GM13977 (cell line): Measurements from ENCODE around the gene POLR1G.

Source experiments
- DNase-seq: peaks from one replicate; pipeline ENCODE4 v3.0.0; 2012; ENCODE audit warnings: low spot score
- in situ Hi-C: fragments of 300-500 bp; cut with MboI; formaldehyde crosslinking; loops from one replicate; pipeline ENCODE4 v1.12.0; 2022; ENCODE audit warnings: low sequenced_read_pairs, low pct_unique_long_range_greater_than_20kb, mixed read lengths, inconsistent platforms; ENCODE audit not compliant: unreplicated experiment
- TF ChIP-seq, protein P1 (sequence below): IDR thresholded peaks from 2 replicates; pipeline ENCODE4 v1.5.1; 2012; ENCODE audit warnings: mild to moderate bottlenecking, control low read depth; ENCODE audit not compliant: insufficient read depth; ENCODE audit errors: extremely low read depth, missing control alignments

POLR1G gene, protein sequence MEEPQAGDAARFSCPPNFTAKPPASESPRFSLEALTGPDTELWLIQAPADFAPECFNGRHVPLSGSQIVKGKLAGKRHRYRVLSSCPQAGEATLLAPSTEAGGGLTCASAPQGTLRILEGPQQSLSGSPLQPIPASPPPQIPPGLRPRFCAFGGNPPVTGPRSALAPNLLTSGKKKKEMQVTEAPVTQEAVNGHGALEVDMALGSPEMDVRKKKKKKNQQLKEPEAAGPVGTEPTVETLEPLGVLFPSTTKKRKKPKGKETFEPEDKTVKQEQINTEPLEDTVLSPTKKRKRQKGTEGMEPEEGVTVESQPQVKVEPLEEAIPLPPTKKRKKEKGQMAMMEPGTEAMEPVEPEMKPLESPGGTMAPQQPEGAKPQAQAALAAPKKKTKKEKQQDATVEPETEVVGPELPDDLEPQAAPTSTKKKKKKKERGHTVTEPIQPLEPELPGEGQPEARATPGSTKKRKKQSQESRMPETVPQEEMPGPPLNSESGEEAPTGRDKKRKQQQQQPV

DNA sequence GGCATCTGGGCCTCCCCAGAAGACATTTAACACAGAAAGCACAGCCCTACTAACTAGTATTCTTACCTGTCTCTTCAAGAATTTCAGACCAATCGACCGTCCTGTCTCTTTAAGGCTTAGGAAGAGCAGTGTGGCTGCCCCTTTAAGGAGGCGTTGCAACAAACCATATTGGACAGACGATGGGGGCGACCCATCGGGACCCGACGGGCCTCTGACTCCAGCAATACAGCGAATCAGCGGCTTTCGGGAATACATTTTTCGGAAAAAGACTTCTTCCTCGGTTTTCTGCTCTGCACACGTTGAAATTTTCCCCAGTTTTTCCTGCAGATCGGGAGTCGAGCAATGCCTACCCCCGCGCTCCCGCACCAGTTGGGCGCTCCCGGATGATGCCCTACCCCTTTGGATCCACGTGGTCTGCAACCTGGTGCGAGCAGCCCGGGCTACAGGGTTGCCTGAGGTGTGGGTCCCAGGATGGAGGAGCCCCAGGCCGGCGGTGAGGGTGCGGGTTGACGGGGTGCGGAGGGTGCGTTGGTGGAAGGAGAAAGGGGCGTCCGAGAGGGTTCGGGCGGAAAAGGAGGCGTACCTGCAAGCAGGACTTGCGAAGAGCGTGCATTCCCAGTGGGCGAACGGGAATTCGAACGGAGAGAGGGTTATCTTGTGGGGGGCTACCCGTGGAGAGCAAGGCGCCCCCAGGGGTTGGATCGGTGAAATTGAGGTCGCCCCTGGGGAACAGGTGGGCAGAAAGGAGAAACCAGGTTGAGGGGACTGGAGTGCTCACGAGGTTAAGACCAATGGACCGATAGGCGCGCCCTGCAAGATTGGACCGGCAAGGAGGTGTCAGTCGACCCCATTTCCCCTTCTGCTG, at the start of gene POLR1G:
TSS of gene POLR1G (plus strand) at position 419 of the 865 bp plus-strand sequence. CDS start at position 472, 53 bp downstream.
- TF ChIP-seq, protein P1, sequence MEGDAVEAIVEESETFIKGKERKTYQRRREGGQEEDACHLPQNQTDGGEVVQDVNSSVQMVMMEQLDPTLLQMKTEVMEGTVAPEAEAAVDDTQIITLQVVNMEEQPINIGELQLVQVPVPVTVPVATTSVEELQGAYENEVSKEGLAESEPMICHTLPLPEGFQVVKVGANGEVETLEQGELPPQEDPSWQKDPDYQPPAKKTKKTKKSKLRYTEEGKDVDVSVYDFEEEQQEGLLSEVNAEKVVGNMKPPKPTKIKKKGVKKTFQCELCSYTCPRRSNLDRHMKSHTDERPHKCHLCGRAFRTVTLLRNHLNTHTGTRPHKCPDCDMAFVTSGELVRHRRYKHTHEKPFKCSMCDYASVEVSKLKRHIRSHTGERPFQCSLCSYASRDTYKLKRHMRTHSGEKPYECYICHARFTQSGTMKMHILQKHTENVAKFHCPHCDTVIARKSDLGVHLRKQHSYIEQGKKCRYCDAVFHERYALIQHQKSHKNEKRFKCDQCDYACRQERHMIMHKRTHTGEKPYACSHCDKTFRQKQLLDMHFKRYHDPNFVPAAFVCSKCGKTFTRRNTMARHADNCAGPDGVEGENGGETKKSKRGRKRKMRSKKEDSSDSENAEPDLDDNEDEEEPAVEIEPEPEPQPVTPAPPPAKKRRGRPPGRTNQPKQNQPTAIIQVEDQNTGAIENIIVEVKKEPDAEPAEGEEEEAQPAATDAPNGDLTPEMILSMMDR = no peak
- in situ Hi-C loops = no loop called here
- peak; percentile 90 for DNase-seq

DNA sequence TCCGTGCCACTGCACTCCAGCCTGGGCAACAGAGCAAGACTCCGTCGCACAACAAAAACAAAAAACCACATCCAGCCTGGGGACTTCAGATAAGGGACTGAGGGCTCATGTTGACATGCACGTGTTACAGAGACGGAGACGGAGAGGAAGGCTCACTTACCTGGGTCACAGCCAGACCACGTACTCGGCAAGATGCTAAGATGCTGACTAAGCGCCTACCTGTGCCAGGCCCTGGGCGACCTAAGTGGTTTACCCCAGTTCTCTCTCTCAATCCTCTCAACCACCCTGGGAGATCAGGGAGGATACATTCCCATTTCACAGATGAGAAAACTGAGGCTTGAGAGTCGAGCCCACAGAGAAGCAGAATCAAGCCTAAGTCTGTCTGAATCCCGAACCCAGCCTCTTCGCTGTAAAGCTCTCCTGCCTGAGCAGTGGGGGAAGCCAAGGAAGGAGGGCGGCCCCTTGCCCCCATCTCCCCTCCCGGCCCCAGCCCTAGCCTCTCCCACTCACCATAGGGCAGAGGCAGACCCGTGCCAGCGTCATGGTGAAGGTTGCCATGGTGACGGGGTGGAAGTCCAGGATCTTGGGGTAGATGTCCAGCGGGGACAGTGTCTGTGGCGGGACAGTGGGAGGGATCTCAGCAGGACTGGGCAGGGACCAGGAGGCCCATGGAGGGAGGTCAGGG, 49.5 kb upstream of the POLR1G start:
- no peak for DNase-seq
- TF ChIP-seq, protein P1 = no peak
- in situ Hi-C loops = no loop called here

DNA sequence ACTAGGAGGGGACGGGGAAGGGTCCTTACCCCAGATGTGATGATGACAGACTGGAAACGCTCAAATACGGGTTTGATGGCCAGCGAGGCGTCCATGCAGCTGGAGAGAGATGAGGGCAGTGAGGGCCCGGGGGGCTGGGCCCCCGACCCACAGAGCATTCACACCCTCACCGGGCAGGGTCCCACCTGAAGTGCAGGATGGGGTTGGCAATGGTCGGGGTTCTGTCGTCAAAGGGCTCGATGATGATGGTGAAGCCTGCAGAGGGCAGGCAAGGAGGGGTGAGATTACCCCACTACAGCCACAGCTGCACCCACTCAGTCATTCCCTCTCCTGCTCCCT, 49.0 kb upstream of the POLR1G start:
- no peak for DNase-seq
- TF ChIP-seq, protein P1 = no peak
- in situ Hi-C loops = no loop called here

DNA sequence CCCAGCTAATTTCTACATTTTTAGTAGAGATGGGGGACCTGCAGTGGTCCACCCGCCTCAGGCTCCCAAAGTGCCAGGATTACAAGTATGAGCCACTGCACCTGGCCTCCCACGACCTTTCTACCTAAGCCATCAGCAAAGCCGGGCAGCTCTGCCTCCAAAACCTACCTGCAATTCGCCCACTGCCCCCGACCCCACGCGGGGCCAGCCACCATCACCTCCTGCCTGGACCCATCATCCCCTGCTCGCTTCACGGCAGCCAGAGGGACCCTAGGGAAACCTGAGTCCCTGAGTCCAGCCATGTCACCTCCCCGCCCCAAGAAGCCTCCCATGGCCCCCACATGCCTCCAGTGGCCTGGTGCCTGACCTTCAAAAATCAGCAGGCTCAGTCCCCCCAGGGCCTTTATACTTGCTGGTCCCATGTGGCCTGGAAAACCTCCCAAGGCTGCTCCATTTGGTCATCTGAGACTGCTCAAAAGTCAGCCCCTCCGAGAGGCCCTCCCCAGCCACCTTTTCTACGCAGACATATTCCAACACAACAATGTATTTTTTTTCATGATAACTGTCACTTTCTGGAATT, 48.1 kb upstream of the POLR1G start:
- DNase-seq = no peak
- in situ Hi-C loops = no loop called here
- TF ChIP-seq, protein P1 = no peak

DNA sequence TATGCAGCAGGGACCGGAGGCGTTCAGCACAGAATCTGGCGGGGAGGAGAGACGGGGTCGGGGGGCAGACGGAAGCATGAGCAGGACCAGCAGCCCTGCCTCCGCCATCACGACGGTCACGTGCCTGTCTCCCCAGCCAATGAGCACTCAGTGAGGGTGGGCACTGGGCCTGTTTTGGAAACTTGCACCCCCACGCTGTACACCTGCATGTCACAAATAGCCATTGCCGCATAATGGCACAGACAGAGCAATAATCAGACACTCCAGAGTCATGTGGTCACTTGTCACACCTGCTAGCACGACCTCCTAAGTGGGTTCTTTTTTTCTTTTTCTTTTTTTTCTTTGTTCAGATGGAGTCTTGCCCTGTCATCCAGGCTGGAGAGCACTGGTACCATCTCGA, 44.8 kb upstream of the POLR1G start:
- DNase-seq = no peak
- in situ Hi-C loops = no loop called here
- TF ChIP-seq, protein P1 = no peak

DNA sequence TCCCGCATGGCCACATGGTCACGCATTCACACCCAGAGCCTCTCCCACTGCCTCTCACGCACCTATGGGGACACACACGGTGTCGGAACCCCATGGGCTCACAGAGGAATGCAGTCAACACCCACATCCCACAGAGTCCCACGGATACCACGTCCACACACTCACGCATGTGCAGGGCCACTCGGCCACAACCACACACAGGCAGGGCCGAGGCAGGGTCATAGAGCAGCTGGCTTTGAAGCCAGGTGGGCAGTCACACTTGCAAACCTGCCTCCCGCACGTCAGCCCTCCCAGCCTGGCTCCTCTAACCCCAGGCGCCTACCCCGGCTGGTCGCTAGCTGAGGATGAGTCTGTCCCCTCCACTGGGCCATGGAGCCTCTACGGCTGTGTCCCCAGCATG, 44.2 kb upstream of the POLR1G start:
- TF ChIP-seq, protein P1 = no peak

More for the DNA sequence above, 44.2 kb upstream of the POLR1G start:
- no peak for DNase-seq
- in situ Hi-C loops = no loop called here
